Keratinocyte (primary cell): Measurements from ENCODE around the gene TARBP2. TPM values are rescaled to one million over a fixed set of nuclear protein-coding genes. Genes with fewer than 3 reads are reported as not detected.

Experiments
- DNase-seq: peaks from one replicate; pipeline ENCODE4 v3.0.0-alpha.2; 2011; ENCODE audit warnings: low read depth, missing footprints, low spot score
- FAIRE-seq: peaks from 2 replicates; lab custom pipeline; 2011; peaks lifted over from hg19 to GRCh38; lab: Jason Lieb, UNC
- H2AFZ ChIP-seq: 2 replicates; pipeline ENCODE4 v1.6.0; 2012; ENCODE audit warnings: low read length, control low read depth, inconsistent platforms; ENCODE audit not compliant: control insufficient read depth
- H3K27ac ChIP-seq: 2 replicates; pipeline ENCODE4 v1.5.1; 2011; ENCODE audit warnings: low read length; ENCODE audit not compliant: control insufficient read depth, insufficient read depth
- H3K27me3 ChIP-seq: 3 replicates; pipeline ENCODE4 v1.6.0; 2011; ENCODE audit warnings: low read length; ENCODE audit not compliant: control insufficient read depth, insufficient read depth; ENCODE audit errors: extremely low read depth
- H3K36me3 ChIP-seq, 2 experiments: 2 replicates in 1 of 2; 3 replicates in 1 of 2; pipeline ENCODE4 v1.5.1; 2011; ENCODE audit warnings: low read length in 2 of 2, mild to moderate bottlenecking in 1 of 2; ENCODE audit not compliant: control insufficient read depth in 2 of 2, insufficient read depth in 2 of 2; ENCODE audit errors: extremely low read depth in 1 of 2
- H3K4me1 ChIP-seq: 3 replicates; pipeline ENCODE4 v1.5.1; 2011; ENCODE audit warnings: low read length; ENCODE audit not compliant: control insufficient read depth, insufficient read depth; ENCODE audit errors: extremely low read depth
- H3K4me2 ChIP-seq: 3 replicates; pipeline ENCODE4 v1.6.0; 2011; ENCODE audit warnings: low read depth, low read length; ENCODE audit not compliant: control insufficient read depth, insufficient read depth; ENCODE audit errors: extremely low read depth
- H3K4me3 ChIP-seq, 3 experiments: fragments of 200-600 bp in 1 of 3; sonication (generic) in 1 of 3; 2 replicates in 2 of 3; 3 replicates in 1 of 3; pipeline ENCODE4 v1.5.1; 2011 to 2016; ENCODE audit warnings: low read length in 3 of 3, mild to moderate bottlenecking in 3 of 3, control low read depth in 2 of 3, inconsistent platforms in 1 of 3, low read depth in 1 of 3, mixed read lengths in 1 of 3, mixed run types in 1 of 3, moderate library complexity in 1 of 3; ENCODE audit not compliant: control insufficient read depth in 2 of 3, insufficient read depth in 2 of 3; ENCODE audit errors: extremely low read depth in 1 of 3
- H3K79me2 ChIP-seq: 2 replicates; pipeline ENCODE4 v1.6.0; 2012; ENCODE audit warnings: low read length; ENCODE audit not compliant: control insufficient read depth, insufficient read depth
- H3K9ac ChIP-seq: 3 replicates; pipeline ENCODE4 v1.6.0; 2011; ENCODE audit warnings: low read length; ENCODE audit not compliant: control insufficient read depth, insufficient read depth; ENCODE audit errors: extremely low read depth
- H3K9me1 ChIP-seq: 3 replicates; pipeline ENCODE4 v1.6.0; 2011; ENCODE audit warnings: low read length; ENCODE audit not compliant: control insufficient read depth, insufficient read depth; ENCODE audit errors: extremely low read depth
- H3K9me3 ChIP-seq: 2 replicates; pipeline ENCODE4 v1.5.1; 2012; ENCODE audit warnings: low read depth, low read length; ENCODE audit not compliant: control insufficient read depth
- H4K20me1 ChIP-seq: 3 replicates; pipeline ENCODE4 v1.6.0; 2011; ENCODE audit warnings: low read length; ENCODE audit not compliant: control insufficient read depth, insufficient read depth; ENCODE audit errors: extremely low read depth
- EZH2 ChIP-seq: IDR thresholded peaks from one replicate; pipeline ENCODE4 v1.6.1; 2012; ENCODE audit warnings: inconsistent platforms, mild to moderate bottlenecking, low read length, moderate library complexity
- dilution Hi-C: fragments of 300-500 bp; cut with MboI; formaldehyde crosslinking; loops from one replicate; pipeline ENCODE4 v1.7.0; 2020; ENCODE audit warnings: low sequenced_read_pairs; ENCODE audit not compliant: extremely low pct_ligation_motif_present
- polyA plus RNA-seq, 5 experiments: library from polyadenylated mRNA; depleted of rRNA in 3 of 5; stranded (reverse) in 3 of 5; stranded (forward) in 1 of 5; unstranded in 1 of 5; fragments of >200 nt; gene quantifications; 1 replicate in 1 of 5; 2 replicates in 3 of 5; 3 replicates in 1 of 5; pipeline versions ENCODE4 v1.2.1 to v1.2.3, GENCODE V29; 2011 to 2012; ENCODE audit warnings: missing spikeins in 2 of 5, low read depth in 1 of 5, low replicate concordance in 1 of 5
- TF ChIP-seq, protein P1 (sequence below), 3 experiments: IDR thresholded peaks in 1 of 3; conservative IDR thresholded peaks in 1 of 3; optimal IDR thresholded peaks in 1 of 3; 2 replicates in 2 of 3; 3 replicates in 1 of 3; pipeline versions ENCODE3 to v1.5.1; 2011; ENCODE audit warnings: low read length in 3 of 3, mild to moderate bottlenecking in 3 of 3, moderate library complexity in 2 of 3, control low read depth in 1 of 3, inconsistent platforms in 1 of 3; ENCODE audit not compliant: insufficient read depth in 2 of 3; ENCODE audit errors: extremely low read depth in 1 of 3

Gene TARBP2
- polyA plus RNA-seq, 1 donor (not counting 4 experiments of a cell fraction or from before 2014, with no cell fraction given) = 21.0 TPM

DNA sequence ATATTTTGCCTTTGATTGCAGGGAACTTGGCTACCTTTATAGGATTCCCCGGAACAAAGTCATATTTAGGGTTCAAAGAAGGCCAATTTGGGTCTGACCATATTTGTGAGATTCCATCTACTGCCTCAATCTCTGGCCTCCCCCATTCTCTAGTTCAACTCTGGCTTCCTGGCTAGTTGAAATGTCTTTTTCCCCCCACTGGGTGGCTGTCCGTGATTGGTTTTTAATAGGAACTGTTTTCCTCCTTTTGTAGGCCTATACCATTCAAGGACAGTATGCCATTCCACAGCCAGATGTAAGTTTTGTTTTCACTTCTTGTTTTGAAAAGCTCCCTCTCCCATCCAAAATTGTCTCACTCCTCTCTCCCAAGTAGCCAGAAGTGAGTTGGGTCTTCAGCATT, 35.4 kb upstream of the TARBP2 start:
- Histone ChIP-seq H2AFZ (no peak overlapping the region), H3K9ac (no peak overlapping the region), H3K27ac (no peak overlapping the region), H4K20me1 (peaks cover 22% of the 10 kb centered on the region), H3K9me1 (no peaks in the 10 kb centered on the region), H3K9me3 (no peaks in the 10 kb centered on the region), H3K4me1 (no peaks in the 10 kb centered on the region), H3K4me2 (no peak overlapping the region), H3K27me3 (no peaks in the 10 kb centered on the region), H3K36me3 (peaks cover 67 to 82% of the 10 kb centered on the region in 2 experiments), H3K79me2 (peaks cover 77% of the 10 kb centered on the region), H3K4me3 (no peak overlapping the region)
- dilution Hi-C loops = no loop called here
- TF ChIP-seq, protein P1, sequence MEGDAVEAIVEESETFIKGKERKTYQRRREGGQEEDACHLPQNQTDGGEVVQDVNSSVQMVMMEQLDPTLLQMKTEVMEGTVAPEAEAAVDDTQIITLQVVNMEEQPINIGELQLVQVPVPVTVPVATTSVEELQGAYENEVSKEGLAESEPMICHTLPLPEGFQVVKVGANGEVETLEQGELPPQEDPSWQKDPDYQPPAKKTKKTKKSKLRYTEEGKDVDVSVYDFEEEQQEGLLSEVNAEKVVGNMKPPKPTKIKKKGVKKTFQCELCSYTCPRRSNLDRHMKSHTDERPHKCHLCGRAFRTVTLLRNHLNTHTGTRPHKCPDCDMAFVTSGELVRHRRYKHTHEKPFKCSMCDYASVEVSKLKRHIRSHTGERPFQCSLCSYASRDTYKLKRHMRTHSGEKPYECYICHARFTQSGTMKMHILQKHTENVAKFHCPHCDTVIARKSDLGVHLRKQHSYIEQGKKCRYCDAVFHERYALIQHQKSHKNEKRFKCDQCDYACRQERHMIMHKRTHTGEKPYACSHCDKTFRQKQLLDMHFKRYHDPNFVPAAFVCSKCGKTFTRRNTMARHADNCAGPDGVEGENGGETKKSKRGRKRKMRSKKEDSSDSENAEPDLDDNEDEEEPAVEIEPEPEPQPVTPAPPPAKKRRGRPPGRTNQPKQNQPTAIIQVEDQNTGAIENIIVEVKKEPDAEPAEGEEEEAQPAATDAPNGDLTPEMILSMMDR (optimal IDR thresholded peaks at IDR 0.05 in 1 of 3, IDR thresholded peaks at IDR 0.05 in 1 of 3, conservative IDR thresholded peaks at IDR 0.05 in 1 of 3; ENCODE audit: extremely low read depth in 1 of 3, insufficient read depth in 2 of 3, low read length in 3 of 3) = no peak
- TF ChIP-seq EZH2 = no peak
- no peak for DNase-seq
- FAIRE-seq = no peak

GRCh38 chr12:53466640-53467039, 34.4 kb upstream of the TARBP2 start:
- TF ChIP-seq, protein P1 (optimal IDR thresholded peaks at IDR 0.05 in 1 of 3, IDR thresholded peaks at IDR 0.05 in 1 of 3, conservative IDR thresholded peaks at IDR 0.05 in 1 of 3; ENCODE audit: extremely low read depth in 1 of 3, insufficient read depth in 2 of 3, low read length in 3 of 3) = no peak
- no peak for TF ChIP-seq EZH2
- no peaks in the 10 kb centered on the region for H3K4me1 ChIP-seq
- dilution Hi-C loops = no loop called here
- H3K36me3 ChIP-seq = peaks cover 63 to 80% of the 10 kb centered on the region in 2 experiments
- peaks cover 16% of the 10 kb centered on the region for H4K20me1 ChIP-seq
- H2AFZ ChIP-seq = no peak overlapping the region
- H3K79me2 ChIP-seq = peaks cover 73% of the 10 kb centered on the region
- FAIRE-seq (no peak), DNase-seq (no peak)
- H3K4me2 ChIP-seq = no peak overlapping the region
- no peaks in the 10 kb centered on the region for H3K9me1 ChIP-seq
- H3K27me3 ChIP-seq = no peaks in the 10 kb centered on the region
- H3K4me3 ChIP-seq = no peak overlapping the region
- no peaks in the 10 kb centered on the region for H3K9me3 ChIP-seq
- H3K27ac ChIP-seq = no peak overlapping the region
- H3K9ac ChIP-seq = no peak overlapping the region
